HepG2 (cell line): ENCODE results near the gene ADGRG6. TPM values are rescaled to one million over a fixed set of nuclear protein-coding genes. Genes with fewer than 3 reads are reported as not detected.
"Not testable (repeated sequence)": the region's sequence is repeated elsewhere in the genome, so short reads cannot be mapped to it uniquely, and the experiment has no call there.

Experiments used
- ATAC-seq: fragments of 200-7000 bp; cut with Tn5 transposase; 3 replicates; pipeline ENCODE4 v1.9.1; 2020; ENCODE audit warnings: mild to moderate bottlenecking, moderate library complexity
- BruUV-seq: library from RNA; stranded (reverse); fragments of 400-500 nt; replicated peaks from 2 replicates; lab custom pipeline; 2021; lab: Mats Ljungman, UMichigan
- CTCF ChIA-PET: fragments of 300-600 bp; formaldehyde crosslinking; extraction: SDS; loops from one replicate; lab custom pipeline; 2021; ENCODE audit warnings: low total read pairs, inconsistent platforms, low intra/inter-chr PET ratio; lab: Yijun Ruan, JAX
- POLR2A ChIA-PET: fragments of 350-600 bp; sonication (Branson Sonifier 250); formaldehyde crosslinking; loops from one replicate; lab custom pipeline; 2020; ENCODE audit warnings: antibody characterized with exemption, inconsistent platforms; lab: Yijun Ruan, JAX
- DNase-seq: peaks from one replicate; pipeline ENCODE4 v3.0.0-alpha.2; 2015; ENCODE audit warnings: low spot score
- FAIRE-seq: peaks from 3 replicates; lab custom pipeline; 2011; peaks lifted over from hg19 to GRCh38; lab: Jason Lieb, UNC
- H2AFZ ChIP-seq: one replicate; pipeline ENCODE4 v1.6.1; 2011; ENCODE audit warnings: low read length, inconsistent platforms
- H3K27ac ChIP-seq: fragments of 300-600 bp; 3 replicates; pipeline ENCODE4 v1.8.0; 2011; ENCODE audit warnings: mixed run types, mild to moderate bottlenecking, mixed read lengths, low read length, inconsistent platforms; ENCODE audit not compliant: insufficient read depth; ENCODE audit errors: extremely low read length
- H3K27me3 ChIP-seq, 2 experiments: fragments of 200-600 bp in 1 of 2; 2 replicates in 1 of 2; 3 replicates in 1 of 2; pipeline versions ENCODE4 v1.6.0 to v1.8.0; 2011; ENCODE audit warnings: low read length in 2 of 2, mild to moderate bottlenecking in 2 of 2, moderate library complexity in 2 of 2, inconsistent platforms in 1 of 2; ENCODE audit not compliant: insufficient read depth in 2 of 2, control insufficient read depth in 1 of 2
- H3K36me3 ChIP-seq, 2 experiments: fragments of 200-600 bp in 1 of 2; replicated peaks in 1 of 2; 2 replicates in 1 of 2; 3 replicates in 1 of 2; pipeline versions ENCODE4 v1.5.1 to v1.8.0; 2011; ENCODE audit warnings: low read length in 2 of 2, inconsistent platforms in 1 of 2; ENCODE audit not compliant: insufficient read depth in 2 of 2, control insufficient read depth in 1 of 2
- H3K4me1 ChIP-seq: 2 replicates; pipeline ENCODE4 v1.5.1; 2012; ENCODE audit warnings: low read length, inconsistent platforms; ENCODE audit not compliant: insufficient read depth
- H3K4me2 ChIP-seq: 2 replicates; pipeline ENCODE4 v1.6.0; 2011; ENCODE audit warnings: low read depth, low read length, inconsistent platforms
- H3K4me3 ChIP-seq, 3 experiments: fragments of 200-600 bp in 1 of 3; sonication (generic), shearing (Covaris generic) in 1 of 3; replicated peaks in 1 of 3; 2 replicates each; pipeline ENCODE4 v1.5.1; 2011 to 2016; ENCODE audit warnings: low read length in 3 of 3, inconsistent platforms in 2 of 3, low read depth in 2 of 3, mild to moderate bottlenecking in 2 of 3, control low read depth in 1 of 3, mixed read lengths in 1 of 3; ENCODE audit not compliant: insufficient read depth in 1 of 3
- H3K79me2 ChIP-seq: one replicate; pipeline ENCODE4 v1.6.1; 2011; ENCODE audit warnings: low read length, inconsistent platforms; ENCODE audit not compliant: insufficient read depth
- H3K9ac ChIP-seq: 2 replicates; pipeline ENCODE4 v1.6.0; 2011; ENCODE audit warnings: mild to moderate bottlenecking, low read depth, low read length, inconsistent platforms; ENCODE audit not compliant: insufficient read depth
- H3K9me3 ChIP-seq: 2 replicates; pipeline ENCODE4 v1.5.1; 2012; ENCODE audit warnings: mild to moderate bottlenecking, low read length
- H4K20me1 ChIP-seq: 2 replicates; pipeline ENCODE4 v1.6.0; 2011; ENCODE audit warnings: inconsistent platforms, mild to moderate bottlenecking, low read length, moderate library complexity; ENCODE audit not compliant: insufficient read depth
- KAT2B ChIP-seq: fragments of 150-350 bp; IDR thresholded peaks from 2 replicates; pipeline ENCODE4 v1.6.1; 2014; ENCODE audit warnings: low read depth, low read length, borderline replicate concordance
- WGBS: methylation state at CpG from one replicate; pipeline ENCODE4 v1.1.6; 2017; ENCODE audit warnings: low lambda C conversion rate; 5-methylcytosine and 5-hydroxymethylcytosine counted together
- in situ Hi-C: cut with HindIII; loops from 2 replicates; pipeline ENCODE4 v1.10.0; 2017; ENCODE audit warnings: low pct_unique_long_range_greater_than_20kb; ENCODE audit not compliant: extremely low pct_ligation_motif_present
- intact Hi-C: fragments of 100-400 bp; cut with micrococcal nuclease; formaldehyde crosslinking; loops from one replicate; pipeline ENCODE4 v1.10.0; 2022; ENCODE audit not compliant: unreplicated experiment
- polyA plus RNA-seq, 8 experiments: library from polyadenylated mRNA; depleted of rRNA in 3 of 8; stranded (reverse) in 7 of 8; unstranded in 1 of 8; fragments of >200 nt; fragmentation: Illumina TruSeq in 4 of 8; extraction: Trizol in 4 of 8; gene quantifications; 2 replicates each; pipeline versions ENCODE4 v1.2.1 to v1.2.3, GENCODE V29; 2011 to 2016; ENCODE audit warnings: low read depth in 4 of 8, missing spikeins in 1 of 8, mixed read lengths in 1 of 8; ENCODE audit not compliant: insufficient read depth in 1 of 8
- total RNA-seq, 5 experiments: library from RNA; depleted of rRNA; stranded (reverse); fragments of >200 nt; fragmentation: Illumina TruSeq; extraction: Trizol; gene quantifications; 2 replicates each; pipeline ENCODE4 v1.2.3, GENCODE V29; 2016; ENCODE audit warnings: low read depth in 1 of 5
- TF ChIP-seq, protein P1 (sequence below): sonication (generic); formaldehyde crosslinking; IDR thresholded peaks from 2 replicates; pipeline ENCODE4 v1.4.0; 2020; ENCODE audit warnings: missing genetic modification reagents
- TF ChIP-seq, protein P2 (sequence below): sonication (generic); formaldehyde crosslinking; IDR thresholded peaks from 2 replicates; pipeline ENCODE4 v1.8.0; 2022; ENCODE audit warnings: mild to moderate bottlenecking, missing genetic modification reagents, moderate library complexity

The ADGRG6 gene
- total and polyA plus RNA-seq, 2 of the 13 experiments (the other 11 are each of a cell fraction or from before 2014, with no cell fraction given) = 129 to 249 TPM

DNA sequence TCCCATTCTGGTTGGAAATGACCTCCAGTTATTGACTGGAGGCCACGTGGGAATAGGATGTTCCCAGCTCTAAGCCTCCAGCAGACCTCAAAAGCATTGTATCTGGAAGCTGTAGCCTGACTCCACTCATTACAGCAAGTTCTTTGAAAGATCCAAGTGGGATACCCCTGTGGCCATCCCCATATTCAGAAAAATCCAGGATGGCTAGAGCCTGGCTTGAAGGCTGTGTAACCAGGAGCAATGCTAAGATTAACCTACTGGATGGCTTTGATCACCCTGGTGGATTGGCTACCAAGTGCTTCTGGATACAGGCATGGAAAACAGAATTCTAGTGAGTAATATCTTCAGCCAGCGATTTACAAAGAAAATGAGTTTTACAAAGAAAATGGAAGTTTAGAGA lies 151.2 kb downstream of the ADGRG6 start (continued):
- TF ChIP-seq, protein P1, sequence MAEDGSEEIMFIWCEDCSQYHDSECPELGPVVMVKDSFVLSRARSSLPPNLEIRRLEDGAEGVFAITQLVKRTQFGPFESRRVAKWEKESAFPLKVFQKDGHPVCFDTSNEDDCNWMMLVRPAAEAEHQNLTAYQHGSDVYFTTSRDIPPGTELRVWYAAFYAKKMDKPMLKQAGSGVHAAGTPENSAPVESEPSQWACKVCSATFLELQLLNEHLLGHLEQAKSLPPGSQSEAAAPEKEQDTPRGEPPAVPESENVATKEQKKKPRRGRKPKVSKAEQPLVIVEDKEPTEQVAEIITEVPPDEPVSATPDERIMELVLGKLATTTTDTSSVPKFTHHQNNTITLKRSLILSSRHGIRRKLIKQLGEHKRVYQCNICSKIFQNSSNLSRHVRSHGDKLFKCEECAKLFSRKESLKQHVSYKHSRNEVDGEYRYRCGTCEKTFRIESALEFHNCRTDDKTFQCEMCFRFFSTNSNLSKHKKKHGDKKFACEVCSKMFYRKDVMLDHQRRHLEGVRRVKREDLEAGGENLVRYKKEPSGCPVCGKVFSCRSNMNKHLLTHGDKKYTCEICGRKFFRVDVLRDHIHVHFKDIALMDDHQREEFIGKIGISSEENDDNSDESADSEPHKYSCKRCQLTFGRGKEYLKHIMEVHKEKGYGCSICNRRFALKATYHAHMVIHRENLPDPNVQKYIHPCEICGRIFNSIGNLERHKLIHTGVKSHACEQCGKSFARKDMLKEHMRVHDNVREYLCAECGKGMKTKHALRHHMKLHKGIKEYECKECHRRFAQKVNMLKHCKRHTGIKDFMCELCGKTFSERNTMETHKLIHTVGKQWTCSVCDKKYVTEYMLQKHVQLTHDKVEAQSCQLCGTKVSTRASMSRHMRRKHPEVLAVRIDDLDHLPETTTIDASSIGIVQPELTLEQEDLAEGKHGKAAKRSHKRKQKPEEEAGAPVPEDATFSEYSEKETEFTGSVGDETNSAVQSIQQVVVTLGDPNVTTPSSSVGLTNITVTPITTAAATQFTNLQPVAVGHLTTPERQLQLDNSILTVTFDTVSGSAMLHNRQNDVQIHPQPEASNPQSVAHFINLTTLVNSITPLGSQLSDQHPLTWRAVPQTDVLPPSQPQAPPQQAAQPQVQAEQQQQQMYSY (CRISPR knock-in tag) = no peak
- no peak for TF ChIP-seq KAT2B
- TF ChIP-seq, protein P2, sequence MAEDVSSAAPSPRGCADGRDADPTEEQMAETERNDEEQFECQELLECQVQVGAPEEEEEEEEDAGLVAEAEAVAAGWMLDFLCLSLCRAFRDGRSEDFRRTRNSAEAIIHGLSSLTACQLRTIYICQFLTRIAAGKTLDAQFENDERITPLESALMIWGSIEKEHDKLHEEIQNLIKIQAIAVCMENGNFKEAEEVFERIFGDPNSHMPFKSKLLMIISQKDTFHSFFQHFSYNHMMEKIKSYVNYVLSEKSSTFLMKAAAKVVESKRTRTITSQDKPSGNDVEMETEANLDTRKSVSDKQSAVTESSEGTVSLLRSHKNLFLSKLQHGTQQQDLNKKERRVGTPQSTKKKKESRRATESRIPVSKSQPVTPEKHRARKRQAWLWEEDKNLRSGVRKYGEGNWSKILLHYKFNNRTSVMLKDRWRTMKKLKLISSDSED (CRISPR knock-in tag) = no peak
- TF ChIP-seq, all 625 proteins: peak for 2

- WGBS = 95% methylated on average over 1 of the region's 1 CpG
- TSS peak; percentile 18 for BruUV-seq
- POLR2A ChIA-PET, ATAC-seq, CTCF ChIA-PET, H3K9me3 ChIP-seq, H3K4me2 ChIP-seq, H2AFZ ChIP-seq, FAIRE-seq, H3K27me3 ChIP-seq, H3K79me2 ChIP-seq, H3K4me3 ChIP-seq, intact Hi-C loops, H3K9ac ChIP-seq, in situ Hi-C loops, DNase-seq, H4K20me1 ChIP-seq, H3K4me1 ChIP-seq, H3K27ac ChIP-seq: not testable (repeated sequence)
- peaks cover 8 to 23% of the 10 kb centered on the region in 2 experiments; a peak in 4 of 5 replicates for H3K36me3 ChIP-seq
Measured at GRCh38 chr6:142454196-142454595, 152.4 kb downstream of the ADGRG6 start.
